Measurements from ENCODE around the gene TAP1.

DNA sequence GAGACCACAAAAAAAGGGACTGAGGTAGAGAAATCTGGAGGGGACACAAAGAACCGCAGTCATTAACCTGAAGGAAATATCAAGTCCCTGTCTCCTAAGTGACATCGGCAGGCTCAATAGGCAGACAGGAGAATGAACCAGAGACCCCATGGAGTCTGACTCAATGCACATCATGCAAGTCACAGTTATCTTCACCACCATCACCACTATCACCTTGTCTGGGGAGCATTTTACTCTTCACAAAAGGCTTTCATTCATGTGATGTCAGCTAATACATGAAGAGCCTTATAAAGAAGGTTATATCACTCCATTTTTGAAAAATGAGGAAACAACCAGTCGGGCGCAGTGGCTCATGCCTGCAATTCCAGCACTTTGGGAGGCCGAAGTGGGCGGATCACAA lies 4.4 kb downstream of the TAP1 start:
- no peak for TF ChIP-seq EZH2 (IDR thresholded peaks at IDR 0.05; ENCODE audit: borderline replicate concordance, low read length)
- TF ChIP-seq CTCF (IDR thresholded peaks at IDR 0.05; ENCODE audit: low read length): no peak

Data from OCI-LY1 (cell line).